DLD1 (cell line): ENCODE data around the gene DNAJC13.

ENCODE experiments used
- in situ Hi-C: cut with HindIII; loops from 2 replicates; pipeline ENCODE4 v1.10.0; 2017; ENCODE audit warnings: low sequenced_read_pairs

Gene DNAJC13

DNA sequence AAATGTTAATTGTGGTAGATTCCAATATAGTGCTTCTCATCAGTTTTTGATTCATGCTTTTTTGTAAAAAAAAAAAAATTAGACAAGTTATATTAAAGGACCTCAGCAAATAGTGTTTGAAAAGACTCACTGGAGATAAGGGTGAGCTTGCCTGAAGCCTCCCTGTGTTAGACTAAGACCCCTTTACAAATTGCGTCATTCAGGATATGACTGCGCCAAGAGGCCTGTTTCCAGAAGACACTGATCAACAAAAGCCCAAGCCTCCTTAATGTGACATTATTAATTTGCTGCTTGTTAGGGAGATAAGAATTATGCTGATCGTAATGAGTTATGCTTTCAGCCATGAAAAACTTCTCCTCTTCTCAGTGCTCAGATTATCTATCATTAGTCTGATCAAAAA lies 13.0 kb upstream of the DNAJC13 start:
- in situ Hi-C loops = no loop called here

DNA sequence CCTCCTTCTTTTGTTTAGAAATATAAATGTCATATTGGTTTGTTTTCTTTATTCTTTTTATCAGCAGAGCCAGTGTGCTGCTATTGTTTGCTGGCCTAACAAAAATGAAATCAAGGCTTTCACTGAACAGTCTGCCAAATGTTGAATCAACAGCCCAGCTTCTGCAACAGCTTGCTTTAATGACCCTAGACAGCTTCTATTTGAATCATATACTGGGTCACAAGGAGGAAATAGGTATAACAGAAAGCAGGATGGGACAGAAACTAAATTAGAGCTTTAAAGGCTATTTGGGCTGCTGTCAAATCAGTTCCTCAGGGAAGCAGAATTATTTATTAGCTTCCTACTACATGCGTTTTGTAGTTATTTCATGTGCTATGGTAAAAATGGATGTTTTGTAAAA lies 12.1 kb upstream of the DNAJC13 start:
- in situ Hi-C loops = no loop called here

DNA sequence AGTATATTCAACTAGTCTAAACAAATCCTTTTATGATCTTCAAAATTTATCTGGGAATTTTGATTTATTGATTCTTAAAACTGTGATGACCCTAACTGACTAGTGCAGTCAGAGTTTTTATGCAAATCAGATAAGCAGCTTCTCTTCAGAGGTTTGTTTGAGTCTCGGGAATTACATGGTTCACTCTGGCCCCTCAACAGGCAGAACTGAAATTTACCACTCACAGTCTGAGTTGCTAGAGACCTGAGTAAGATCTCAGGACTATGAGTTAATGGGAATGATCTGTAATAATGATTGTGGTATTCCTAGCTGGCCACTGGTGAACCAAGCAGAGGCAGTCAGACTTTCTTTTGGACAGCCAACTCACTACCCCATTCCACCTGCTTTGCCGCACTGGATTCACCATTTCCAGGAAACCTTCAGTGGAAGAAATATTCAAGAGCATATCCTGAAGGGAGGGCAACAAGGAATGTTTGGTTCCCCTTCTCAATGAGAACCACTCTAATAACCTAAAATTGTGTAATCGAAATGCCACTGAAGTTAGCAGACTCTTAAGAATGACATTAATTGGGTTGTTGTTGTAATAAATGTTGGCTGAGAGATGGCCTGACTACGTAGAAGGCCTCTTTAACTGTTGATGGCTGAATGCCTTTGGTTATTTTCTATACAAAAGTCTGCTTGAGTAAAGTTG lies 11.5 kb upstream of the DNAJC13 start:
- in situ Hi-C loops = no loop called here

DNA sequence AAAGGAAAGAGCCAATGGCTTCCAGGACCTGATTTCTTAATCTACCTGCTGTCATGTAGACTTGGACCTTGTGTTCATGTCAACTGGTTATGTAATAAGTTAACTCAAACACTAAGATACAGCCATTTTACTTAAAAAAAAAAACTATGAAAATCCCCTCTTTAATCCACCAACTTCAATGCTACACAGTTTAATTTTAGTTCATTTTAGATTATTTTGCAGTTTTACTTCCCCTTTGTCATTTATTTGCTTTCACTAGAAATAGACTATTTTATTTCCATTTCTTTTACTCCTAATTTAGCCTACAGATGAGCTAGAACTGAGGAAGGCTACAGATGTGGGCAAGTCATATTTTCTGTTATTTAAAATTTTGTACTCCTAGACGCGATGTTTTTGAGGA lies 10.7 kb upstream of the DNAJC13 start:
- in situ Hi-C loops = no loop called here

DNA sequence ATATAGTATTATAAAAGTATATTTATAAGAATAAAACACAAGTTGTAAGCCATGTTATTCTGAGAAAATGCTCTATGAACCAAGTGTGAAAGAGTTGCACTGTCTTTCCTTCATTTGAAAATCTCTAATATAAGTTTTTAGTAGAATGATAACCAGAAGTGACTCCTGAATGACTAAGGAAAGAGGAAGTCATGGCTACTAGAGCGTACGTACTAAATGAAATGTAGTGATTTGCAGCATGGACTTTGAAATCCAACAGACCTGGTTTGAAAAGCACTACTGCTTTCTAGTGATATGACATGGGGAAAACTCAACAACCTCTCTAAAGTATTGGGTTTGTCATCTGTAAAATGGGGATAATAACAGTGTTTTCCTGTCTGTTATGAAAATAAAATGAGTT lies 10.3 kb upstream of the DNAJC13 start:
- in situ Hi-C loops = no loop called here

DNA sequence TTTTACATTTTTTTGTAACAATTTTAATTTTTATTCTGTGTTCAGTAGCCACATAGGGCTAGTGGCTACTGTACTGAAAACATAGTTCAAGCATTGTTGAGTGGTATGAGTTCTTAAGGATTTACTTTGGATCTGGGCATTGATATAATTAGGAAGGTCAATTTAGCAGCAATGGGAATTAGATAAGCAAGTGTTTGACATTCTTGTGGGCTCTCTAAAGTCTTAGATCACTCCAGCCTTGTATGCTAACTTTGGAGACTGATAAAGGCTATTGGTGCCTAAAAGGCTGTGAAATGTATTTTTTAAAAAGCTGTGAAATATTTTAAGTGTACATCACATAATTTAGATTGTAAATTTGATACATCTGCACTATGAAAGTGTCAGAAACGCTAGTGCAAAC lies 2.5 kb upstream of the DNAJC13 start:
- in situ Hi-C loops = no loop called here

DNA sequence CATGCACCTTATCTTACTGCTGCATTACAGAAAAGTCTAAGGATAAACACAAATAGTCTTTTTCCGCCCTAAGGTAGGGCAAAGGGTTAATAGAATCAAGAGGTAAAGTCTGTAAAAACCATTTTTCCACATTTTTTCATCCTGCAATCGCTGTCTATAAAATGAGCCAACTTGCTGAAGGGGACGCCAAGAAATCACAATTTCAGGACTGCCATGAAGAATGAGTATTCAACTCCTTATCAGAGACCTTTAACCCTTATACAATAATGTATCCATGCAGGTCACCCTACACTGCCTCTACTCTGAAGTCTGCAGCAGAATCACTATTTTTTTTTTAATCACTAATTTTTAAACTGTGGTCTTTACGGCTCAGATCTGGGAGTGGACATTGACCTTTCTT lies 1.1 kb upstream of the DNAJC13 start:
- in situ Hi-C loops = no loop called here

DNA sequence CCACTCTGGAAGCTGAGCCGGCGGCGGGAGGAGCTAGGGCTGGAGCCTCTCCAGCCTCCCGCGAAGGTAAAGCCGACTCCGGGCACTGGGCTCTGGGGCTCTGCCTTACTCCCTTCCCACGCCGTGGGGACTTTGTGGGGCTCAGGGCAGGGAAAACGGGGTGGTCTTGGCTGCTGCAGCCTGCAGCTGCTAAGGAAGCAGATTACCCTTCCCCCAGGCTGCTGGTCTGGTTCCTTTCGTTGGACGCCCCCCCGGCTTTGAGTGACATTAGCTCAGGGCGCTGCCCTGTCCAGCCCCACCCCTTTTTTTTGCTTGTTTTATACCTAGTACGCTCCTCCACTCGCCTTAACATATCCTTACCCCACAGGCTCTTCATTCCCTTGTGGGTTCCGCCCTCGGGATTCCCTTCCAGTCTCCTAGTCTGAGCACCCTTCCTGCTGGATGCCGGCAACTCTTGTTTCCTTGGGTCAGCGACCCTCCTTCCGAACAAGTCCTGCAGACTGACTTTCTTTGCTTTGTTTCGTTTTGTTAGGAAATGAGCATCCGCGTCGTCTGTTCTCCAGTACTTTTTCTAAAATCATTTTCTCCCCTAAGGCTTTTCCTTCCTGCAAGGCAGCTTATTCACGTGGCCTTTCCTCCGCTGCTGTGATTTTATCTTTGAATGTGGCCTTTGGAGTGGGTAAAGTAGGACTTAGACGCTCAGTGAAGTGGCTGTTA lies 551 bp downstream of the DNAJC13 start:
- in situ Hi-C loops = no loop called here

DNA sequence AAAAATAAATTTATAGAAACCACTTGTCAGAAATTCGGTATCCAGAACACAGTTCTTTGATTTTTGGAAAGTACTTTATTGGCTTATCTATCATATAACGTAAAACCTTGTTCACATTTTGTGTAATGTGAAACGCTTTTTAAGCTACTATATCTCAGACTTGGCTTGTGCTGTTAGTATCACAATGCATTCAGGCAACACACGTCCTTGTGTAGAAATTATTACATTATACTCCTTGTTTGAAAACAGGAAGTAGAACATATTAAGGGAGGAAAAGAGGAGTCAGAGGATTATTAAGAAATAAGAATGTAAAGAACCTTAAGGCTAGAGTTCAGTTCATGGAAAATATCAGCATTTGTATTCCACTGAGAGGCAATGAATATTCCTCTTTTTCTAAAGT lies 1.6 kb downstream of the DNAJC13 start:
- in situ Hi-C loops = no loop called here

DNA sequence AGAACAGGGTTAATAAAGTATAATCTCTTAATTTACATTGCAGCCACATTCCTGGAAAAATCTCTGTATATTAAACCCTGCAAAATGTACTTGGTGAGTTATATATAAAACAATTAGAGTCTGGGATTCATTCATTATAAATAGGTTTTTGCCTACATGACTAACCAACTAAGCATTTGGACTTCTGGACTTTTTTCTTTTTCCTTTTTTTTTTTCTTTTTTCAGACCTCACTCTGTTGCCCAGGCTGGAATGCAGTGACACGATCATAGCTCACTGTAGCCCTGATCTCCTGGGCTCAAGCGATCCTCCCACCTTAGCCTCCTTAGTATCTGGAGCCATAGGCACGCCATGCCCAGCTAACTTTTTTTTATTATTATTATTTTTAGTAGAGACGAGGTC lies 4.5 kb downstream of the DNAJC13 start:
- in situ Hi-C loops = no loop called here

DNA sequence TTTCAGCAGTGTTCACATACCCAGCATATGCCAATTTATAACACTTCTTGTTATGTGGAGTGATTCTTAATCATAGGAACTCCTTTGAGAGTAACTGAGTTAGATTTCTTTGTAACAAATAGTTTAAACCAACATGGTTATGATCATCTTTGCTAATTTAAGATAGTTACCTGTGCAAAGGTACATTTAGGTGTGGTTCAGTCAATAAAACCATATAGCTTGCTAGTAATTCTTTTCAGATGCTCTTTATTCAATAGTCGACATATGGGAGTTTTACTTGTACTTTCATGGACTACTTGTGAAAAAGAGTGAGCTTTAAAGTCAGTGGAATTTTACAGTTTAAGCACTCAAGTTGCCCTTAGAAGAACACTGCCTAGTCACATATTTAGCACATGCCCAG lies 5.2 kb downstream of the DNAJC13 start:
- in situ Hi-C loops = no loop called here

DNA sequence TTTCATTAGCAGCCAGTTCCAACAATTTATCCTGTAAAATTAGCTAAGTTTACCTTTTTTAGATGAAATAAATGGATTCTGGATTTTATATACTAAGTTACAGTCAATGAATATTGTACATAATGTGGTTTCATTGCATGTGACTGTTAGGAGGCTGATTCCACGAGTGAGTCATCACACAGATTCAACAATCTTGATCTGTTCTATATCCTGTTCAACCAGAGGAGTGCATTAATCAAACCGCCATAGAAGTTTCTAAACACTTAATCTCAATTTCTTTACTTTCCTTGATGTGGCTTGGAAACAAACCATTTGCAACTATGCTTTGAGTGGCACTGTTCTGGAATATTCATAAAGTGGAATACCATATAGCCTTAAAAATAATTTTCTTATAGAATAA lies 15.3 kb downstream of the DNAJC13 start:
- in situ Hi-C loops = no loop called here

DNA sequence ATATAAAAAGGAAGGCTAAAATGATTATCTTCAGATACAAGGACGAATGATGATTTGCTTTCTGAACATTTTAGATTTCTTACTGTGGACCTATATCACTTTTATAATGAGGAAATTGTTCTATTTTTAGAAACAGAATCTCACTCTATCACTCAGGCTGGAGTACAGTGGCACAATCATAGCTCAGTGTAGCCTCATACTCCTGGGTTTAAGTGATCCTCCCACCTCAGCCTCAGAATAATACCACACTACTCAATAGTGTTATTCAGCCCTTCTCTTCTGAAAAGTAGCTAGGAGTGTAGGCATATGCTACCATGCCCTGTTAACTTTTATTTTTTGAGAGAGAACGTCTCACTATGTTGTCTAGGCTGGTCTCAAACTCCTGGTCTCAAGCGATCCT lies 15.8 kb downstream of the DNAJC13 start:
- in situ Hi-C loops = no loop called here

DNA sequence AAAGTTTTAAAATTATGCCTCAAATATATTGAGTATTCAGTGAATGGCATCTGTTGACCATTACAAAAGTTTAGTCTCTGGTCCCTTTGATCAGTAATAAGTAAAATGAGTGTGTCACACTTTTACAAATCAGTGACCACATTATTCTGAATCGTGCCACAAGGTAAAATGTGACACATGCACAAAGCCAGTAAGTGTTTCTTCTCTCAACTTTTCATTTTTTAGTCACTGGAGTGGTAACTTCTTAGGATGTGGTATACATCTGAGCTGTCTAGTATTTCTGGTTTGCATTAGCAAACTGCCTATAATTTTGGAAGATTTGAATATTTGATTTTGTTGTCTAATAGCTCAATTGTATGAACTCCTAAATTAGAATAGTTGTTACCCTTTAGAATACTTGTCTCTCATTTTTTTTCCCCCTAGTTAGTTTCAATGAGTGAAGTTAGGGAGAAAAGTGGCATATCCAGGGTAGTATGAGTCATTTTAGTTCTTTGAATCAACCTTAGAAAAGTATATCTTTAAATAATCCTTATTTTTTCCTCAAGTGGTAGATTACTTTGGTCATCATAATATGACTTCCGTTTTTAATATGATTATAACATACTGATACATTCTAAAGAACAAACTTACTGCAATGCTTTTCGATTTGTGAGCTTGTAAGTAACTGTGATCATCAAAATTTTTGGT lies 18.1 kb downstream of the DNAJC13 start:
- in situ Hi-C loops = no loop called here

DNA sequence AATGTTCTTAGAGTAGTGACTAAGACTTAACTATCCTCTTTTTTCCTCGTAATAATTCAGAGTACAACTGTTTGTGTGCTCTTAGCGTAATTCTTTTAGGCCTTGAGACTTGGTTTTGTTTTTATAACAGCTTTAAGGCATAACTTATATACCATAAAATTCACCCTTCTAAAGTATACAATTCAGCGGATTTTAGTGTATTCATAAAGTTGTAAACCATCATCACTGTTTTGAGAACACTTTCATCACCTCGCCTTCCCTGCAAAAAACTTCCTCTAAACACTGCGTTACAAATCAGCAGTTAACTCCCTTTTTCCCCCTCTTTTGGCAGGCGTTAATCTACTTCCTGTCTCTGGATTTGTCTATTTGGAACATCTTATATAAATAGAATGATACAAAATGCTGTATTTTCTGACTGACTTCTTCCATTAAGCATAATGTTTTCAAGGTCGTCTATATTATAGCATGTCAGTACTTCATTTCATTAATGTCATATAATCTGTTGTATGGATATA lies 18.7 kb downstream of the DNAJC13 start:
- in situ Hi-C loops = no loop called here

DNA sequence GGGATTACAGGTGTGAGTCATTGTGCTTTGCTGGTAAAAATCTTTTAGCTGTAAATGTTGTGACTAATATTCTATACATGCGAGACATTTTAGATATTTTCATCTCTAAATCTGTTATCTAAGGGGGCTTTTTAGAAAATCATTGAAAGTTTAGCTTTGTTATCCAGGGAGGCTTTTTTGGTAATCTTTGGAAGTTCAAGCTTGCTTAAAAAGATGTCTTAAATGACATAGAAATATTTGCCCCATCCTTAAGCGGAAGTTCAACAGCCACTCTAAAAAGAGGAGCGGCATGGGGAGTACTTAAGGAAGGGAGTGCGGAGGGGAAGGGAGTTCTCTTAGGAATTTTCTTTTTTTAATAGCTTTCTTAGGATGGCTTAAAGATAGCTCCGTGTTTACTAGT lies 26.1 kb downstream of the DNAJC13 start:
- in situ Hi-C loops = no loop called here

DNA sequence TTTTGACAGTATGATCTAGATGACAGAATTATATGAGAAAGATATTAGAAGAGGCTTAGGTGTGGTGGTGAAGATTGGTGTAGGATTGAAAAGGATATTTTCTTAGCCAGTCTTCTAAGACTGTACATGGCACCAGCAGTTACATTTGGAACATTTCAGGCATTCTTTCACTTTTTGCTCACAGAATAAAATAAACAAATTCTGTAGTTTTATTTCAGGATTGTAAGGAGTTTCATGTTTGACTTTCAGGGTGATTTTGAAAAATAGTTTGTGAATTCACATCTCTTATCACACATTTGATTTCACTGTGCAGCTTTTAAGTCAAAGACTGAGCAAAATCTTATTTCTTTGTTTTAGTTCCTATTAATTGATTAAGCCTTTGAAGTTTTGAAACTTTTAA lies 27.1 kb downstream of the DNAJC13 start:
- in situ Hi-C loops = no loop called here

DNA sequence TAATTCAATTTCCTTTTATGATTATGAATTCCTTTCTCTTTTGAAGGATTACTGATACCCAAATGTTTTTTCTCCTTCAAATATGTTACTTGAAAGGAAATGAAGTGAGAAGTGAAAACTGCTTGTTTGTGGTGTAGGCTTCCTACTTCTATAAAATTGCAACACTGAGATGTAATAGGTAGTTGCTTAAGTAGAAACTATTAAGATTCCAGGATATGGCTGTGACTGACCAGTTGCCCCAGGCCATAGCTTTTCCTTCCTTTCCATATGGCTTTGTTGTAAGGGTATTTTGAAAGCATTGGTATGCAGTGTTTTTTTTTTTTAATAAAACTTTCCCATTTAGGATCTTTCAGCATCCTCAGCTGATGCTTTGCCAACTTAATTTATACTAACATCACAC lies 28.5 kb downstream of the DNAJC13 start:
- in situ Hi-C loops = no loop called here

DNA sequence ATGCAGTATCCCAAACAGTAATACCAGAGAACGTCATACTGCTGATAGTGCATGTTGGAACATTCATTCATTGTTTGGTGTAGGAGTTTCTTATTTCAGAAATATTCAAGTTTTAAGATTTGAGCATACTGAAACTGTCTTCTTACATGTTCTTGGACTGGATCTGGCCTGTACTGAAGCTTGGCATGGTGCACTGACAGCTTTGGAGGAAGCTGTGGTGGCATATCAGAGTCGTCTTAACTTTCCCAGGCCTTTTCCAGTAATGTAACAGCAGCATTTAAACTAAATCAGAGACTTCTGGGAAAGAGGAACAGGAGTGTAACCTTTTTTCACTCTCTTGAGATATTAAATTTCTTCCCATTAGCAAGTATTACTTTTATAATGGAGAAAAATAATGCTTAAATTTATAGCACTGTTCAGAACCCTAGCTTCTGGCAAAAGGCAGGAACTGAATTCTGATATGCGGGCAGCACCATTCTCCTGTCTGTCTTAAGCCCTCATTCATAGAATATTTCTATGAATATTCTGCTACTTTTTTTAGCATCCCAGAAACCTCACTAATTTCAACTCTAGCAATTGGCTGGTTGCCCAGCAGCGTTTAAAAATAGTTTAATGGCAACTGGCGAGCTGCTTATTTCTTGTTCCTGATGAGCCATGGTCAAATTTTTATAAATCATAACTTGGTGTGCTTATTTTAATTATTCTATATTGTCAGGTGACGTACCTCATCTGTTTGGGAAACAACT lies 31.1 kb downstream of the DNAJC13 start:
- in situ Hi-C loops = no loop called here

DNA sequence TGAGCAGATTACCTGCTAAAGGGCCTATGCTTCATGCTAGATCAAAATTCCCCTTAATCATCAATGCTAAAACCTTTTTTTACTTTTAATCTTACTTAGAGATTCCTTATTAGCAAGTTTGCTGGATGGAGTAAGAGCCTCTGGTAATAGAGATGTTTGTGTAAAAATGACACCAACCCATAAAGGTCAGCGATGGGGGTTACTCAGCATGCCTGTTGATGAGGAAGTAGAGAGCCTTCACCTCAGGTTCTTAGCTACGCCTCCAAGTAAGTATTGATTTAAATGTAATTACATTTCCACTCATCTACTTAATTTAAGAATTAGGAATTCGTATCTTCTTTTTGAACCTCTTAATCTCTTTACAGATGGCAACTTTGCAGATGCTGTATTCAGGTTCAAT lies 38.8 kb downstream of the DNAJC13 start:
- in situ Hi-C loops = no loop called here

DNA sequence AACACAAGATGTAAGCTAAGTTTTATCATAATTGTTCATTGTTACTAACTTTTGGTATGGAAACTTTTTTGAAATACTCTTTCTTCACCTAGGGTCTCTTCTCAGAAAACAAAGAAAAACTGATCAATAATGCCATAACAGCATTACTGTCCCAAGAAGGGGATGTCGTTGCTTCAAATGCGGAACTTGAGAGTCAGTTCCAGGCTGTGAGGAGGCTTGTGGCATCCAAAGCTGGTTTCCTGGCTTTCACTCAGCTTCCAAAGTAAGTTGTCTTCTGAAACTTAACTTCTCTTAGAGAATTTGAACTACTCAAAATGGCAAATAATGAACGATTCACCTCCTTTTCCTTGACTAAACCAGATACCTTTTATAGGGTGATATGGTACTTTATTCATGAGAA lies 39.3 kb downstream of the DNAJC13 start:
- in situ Hi-C loops = no loop called here
